GM21529 (cell line): ENCODE data around the gene DARS1.

Source experiments
- ATAC-seq: cut with Tn5 transposase; IDR thresholded peaks from one replicate; pipeline ENCODE4 v1.9.1; 2021; ENCODE audit not compliant: unreplicated experiment

DARS1 gene

GRCh38 chr2:136016427-136016826, 31.0 kb upstream of the DARS1 start:
- no peak for ATAC-seq

DNA sequence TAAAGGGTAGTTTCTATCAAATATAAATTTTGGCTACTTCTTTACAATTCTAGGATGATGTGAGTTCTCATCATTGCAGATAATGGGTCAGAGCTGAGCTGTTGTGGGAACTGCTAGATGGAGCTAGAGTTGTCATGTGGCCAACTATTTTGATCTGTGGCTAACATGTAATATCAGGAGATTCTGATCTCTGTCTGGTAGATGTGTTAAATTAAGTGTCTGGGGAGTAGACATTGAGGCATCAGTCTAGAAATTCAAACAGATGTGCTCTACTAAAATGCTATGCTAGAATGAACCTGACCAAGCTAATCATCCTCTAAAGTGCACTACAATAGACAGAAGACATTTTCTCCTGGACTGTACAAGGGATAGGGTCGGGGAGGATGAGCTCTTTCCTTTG, 30.3 kb upstream of the DARS1 start:
- no peak for ATAC-seq

GRCh38 chr2:136014411-136014810, 29.0 kb upstream of the DARS1 start:
- no peak for ATAC-seq

GRCh38 chr2:136013955-136014354, 28.5 kb upstream of the DARS1 start:
- ATAC-seq = no peak

DNA sequence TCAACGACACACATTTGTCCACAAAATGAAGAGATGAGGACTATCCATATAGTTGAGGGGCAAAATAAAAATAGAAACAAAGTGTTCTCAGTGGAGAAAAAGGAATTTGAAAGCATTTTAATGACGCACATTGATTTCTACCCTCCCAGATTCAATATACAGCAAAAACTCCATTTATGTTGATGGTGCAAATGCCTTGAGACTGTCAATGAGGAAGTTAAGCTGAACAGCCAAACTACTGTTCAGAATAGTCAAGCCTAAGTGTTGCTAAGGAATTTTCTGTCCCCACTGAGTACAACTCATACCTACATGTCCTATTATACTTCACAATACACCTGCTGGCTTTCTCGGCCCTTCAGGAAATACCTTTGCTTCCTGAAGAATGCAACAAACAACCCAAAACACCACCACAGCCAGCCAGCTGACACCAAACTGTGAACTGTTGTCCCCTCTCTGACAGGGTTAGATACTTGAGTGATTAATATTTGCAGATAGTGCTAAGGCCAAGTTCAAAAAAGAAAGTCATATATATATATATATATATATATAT, 27.8 kb upstream of the DARS1 start:
- ATAC-seq = no peak

DNA sequence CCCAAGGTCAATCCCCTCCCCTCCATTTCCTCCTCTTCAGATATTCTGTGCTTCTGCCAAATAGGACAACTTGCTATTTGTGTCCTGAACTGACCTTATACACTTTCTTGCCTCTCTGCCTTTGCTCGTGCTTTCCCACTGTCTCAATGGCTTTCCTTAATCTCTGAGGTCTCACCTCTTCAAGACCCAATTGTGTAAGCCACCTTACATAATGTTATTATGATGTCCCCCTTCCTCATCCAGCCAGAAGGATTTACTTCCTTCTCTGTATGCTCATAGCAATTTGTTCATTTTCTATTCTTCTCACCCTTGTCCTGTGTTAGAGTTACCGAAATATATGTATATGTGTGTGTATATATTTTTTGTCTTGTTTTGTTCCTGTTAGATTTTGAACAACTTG, 26.9 kb upstream of the DARS1 start:
- no peak for ATAC-seq

- ATAC-seq = no peak
Observed at GRCh38 chr2:136010126-136010525, 24.7 kb upstream of the DARS1 start.

DNA sequence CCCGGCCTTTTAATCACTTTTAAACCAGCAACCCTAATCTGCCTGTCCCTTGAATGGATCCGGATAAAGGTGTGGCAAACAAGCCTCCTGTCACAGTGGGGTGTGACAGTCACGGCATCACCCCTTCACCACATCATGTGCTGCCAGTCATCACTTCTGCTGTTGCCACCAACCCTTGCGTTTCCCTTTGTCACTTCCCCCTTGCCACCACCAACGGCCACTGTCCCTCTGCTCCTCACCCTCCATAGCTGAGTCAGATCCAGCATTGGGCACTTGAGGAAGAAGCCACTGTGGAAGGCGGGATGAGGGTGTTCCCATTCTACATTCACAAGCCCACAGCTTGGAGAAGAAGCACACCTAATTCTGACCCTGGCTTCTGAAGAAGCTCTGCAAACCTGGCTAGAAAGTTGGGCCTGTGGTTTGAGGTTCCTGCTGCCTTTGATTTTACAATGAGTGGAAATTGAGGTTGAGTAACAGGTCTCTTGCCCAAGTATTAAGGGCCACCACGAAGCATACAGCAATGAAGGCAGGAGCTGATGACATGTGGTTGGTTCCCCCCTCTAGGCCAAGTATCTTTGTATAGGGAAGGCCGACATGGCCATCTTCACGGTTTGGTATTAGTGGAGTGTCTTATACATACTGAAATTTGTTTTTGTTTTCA, 22.9 kb upstream of the DARS1 start:
- no peak for ATAC-seq

- ATAC-seq = no peak
Observed at GRCh38 chr2:136006658-136007057, 21.2 kb upstream of the DARS1 start.

GRCh38 chr2:136005462-136006196, 20.2 kb upstream of the DARS1 start:
- ATAC-seq = peak; percentile 64

DNA sequence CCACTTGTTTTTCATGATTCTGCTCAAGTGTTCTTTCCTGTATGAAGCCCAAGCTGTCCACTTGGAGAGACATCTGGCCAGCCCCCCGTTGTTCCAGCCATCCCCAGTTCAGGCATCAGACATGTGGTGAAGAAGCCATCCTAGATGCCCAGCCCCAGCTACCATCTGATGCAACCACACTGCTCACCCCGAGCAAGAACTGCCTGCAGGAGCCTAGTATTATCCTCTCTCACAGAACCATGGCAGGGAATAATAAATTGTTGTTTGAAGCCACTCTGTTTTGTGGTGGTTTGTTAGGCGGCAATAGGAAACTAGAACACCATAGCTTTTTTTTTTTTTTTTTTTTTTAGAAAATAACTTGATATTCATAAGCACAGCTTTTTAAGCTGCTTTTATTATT, 19.5 kb upstream of the DARS1 start:
- no peak for ATAC-seq

GRCh38 chr2:136001131-136001530, 15.7 kb upstream of the DARS1 start:
- ATAC-seq = no peak

DNA sequence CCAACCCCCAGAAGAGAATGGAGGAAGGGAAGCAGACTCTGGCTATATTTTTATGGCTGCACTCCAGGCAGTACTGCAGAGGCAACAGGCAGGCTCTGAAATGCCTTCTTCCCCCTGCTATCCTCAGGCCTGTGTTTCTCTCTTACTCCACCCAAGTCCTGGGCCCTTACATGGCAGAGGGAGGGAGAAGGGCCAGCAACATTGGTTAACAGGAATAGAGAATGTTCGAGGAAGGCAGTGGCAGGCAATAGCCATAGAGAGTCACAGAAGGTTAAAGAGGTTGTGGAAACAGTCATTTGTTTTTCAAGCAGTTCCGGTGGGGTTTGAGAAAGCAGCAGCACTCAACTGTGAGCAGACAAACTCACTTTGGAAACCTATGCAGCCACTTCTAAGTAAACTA, 15.1 kb upstream of the DARS1 start:
- peak; percentile 69 for ATAC-seq

- no peak for ATAC-seq
Observed at GRCh38 chr2:135999899-136000298, 14.5 kb upstream of the DARS1 start.

DNA sequence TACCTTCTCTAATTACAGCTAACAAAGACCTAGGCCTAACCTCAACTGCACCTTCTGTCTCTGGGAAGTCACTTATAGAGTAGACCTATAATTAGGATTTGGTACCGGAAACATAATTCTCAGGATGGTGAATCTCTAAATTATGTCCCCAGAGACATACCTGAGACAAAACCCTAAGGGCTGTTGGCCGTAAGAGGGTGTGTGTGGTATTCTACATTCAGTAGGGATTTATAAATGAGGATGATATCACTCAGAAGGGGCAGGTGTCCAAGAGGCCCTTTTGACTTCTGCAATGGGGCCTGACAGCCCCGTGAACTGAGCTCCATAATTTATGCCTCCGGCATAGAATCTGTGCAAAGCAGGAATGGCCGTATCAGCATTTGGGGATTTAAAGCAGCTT, 13.5 kb upstream of the DARS1 start:
- ATAC-seq = no peak

- ATAC-seq = peak; percentile 62
Observed at GRCh38 chr2:135997380-135997779, 12.0 kb upstream of the DARS1 start.

- no peak for ATAC-seq
Observed at GRCh38 chr2:135996304-135996703, 10.9 kb upstream of the DARS1 start.

- ATAC-seq = no peak
Observed at GRCh38 chr2:135994281-135994680, 8.9 kb upstream of the DARS1 start.

- no peak for ATAC-seq
Observed at GRCh38 chr2:135993421-135993820, 8.0 kb upstream of the DARS1 start.

- ATAC-seq = no peak
Observed at GRCh38 chr2:135991861-135992260, 6.4 kb upstream of the DARS1 start.

- no peak for ATAC-seq
Observed at GRCh38 chr2:135987441-135987840, 2.0 kb upstream of the DARS1 start.

DNA sequence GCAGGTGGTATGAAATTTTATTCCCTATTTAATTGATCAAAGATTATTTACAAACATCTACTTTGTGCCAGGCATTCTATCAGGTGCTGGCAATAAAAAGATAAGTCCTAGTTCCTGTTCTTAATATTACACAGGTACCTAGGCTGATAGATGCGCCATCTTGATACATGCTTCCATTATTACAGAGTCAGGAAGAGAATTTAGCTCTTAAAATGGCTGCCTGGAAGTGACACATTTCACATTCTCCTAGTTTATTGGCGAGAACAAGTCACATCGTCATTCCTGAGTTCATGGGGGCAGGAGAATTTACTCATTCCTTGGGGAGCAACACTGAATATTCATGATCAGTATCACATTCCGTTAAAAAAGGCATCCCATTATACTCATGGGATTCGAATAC, 1.1 kb upstream of the DARS1 start:
- no peak for ATAC-seq
